Neural cell (in vitro differentiated cells): ENCODE results near the gene PML. TPM values are rescaled to one million over a fixed set of nuclear protein-coding genes. Genes with fewer than 3 reads are reported as not detected.

Source experiments
- H2AFZ ChIP-seq: fragments of 200-600, 300-800 bp; sonication (generic), shearing (Covaris generic); 2 replicates; pipeline ENCODE4 v1.6.0; 2014; ENCODE audit warnings: low read depth, mild to moderate bottlenecking, antibody characterized with exemption, low read length, moderate library complexity
- H3F3A ChIP-seq: fragments of 200-600 bp; shearing (Covaris generic); 2 replicates; pipeline ENCODE4 v1.6.1; 2016; ENCODE audit warnings: mild to moderate bottlenecking, moderate library complexity, mixed read lengths, antibody characterized with exemption, low read length; ENCODE audit not compliant: insufficient read depth, poor library complexity, severe bottlenecking
- H3K27ac ChIP-seq: fragments of 200-600, 300-800 bp; sonication (generic), shearing (Covaris generic); 2 replicates; pipeline ENCODE4 v1.5.1; 2014; ENCODE audit warnings: mild to moderate bottlenecking, low read length, moderate library complexity
- H3K27me3 ChIP-seq: fragments of 300-800, 200-600 bp; sonication (generic), shearing (Covaris generic); 2 replicates; pipeline ENCODE4 v1.6.0; 2014; ENCODE audit warnings: mild to moderate bottlenecking, low read depth, low read length, moderate library complexity; ENCODE audit not compliant: insufficient read depth
- H3K36me3 ChIP-seq: fragments of 300-800, 200-600 bp; sonication (generic), shearing (Covaris generic); 2 replicates; pipeline ENCODE4 v1.5.1; 2014; ENCODE audit warnings: mild to moderate bottlenecking, antibody characterized with exemption, low read length, moderate library complexity; ENCODE audit not compliant: insufficient read depth
- H3K4me2 ChIP-seq: fragments of 300-800, 200-600 bp; sonication (generic), shearing (Covaris generic); 2 replicates; pipeline ENCODE4 v1.6.0; 2014; ENCODE audit warnings: mild to moderate bottlenecking, low read length
- H3K4me3 ChIP-seq: fragments of 300-800, 200-600 bp; sonication (generic), shearing (Covaris generic); 2 replicates; pipeline ENCODE4 v1.5.1; 2014; ENCODE audit warnings: mild to moderate bottlenecking, low read length, moderate library complexity
- H3K79me2 ChIP-seq: fragments of 200-600 bp; shearing (Covaris generic); replicated peaks from 2 replicates; pipeline ENCODE4 v1.6.0; 2014; ENCODE audit warnings: mild to moderate bottlenecking, low read length, moderate library complexity; ENCODE audit not compliant: insufficient read depth
- H3K9ac ChIP-seq: fragments of 300-800, 200-600 bp; sonication (generic), shearing (Covaris generic); 2 replicates; pipeline ENCODE4 v1.6.1; 2016; ENCODE audit warnings: mild to moderate bottlenecking, low read length, mixed read lengths
- H3K9me2 ChIP-seq: fragments of 200-600 bp; shearing (Covaris generic); 2 replicates; pipeline ENCODE4 v1.6.1; 2016; ENCODE audit warnings: mild to moderate bottlenecking, low read length, mixed read lengths; ENCODE audit not compliant: insufficient read depth
- H3K9me3 ChIP-seq: fragments of 200-600, 300-800 bp; sonication (generic), shearing (Covaris generic); 2 replicates; pipeline ENCODE4 v1.6.1; 2016; ENCODE audit warnings: mild to moderate bottlenecking, mixed run types, low read length, moderate library complexity, mixed read lengths
- H4K20me1 ChIP-seq: fragments of 200-600 bp; shearing (Covaris generic); 2 replicates; pipeline ENCODE4 v1.6.1; 2016; ENCODE audit warnings: mild to moderate bottlenecking, mixed run types; ENCODE audit not compliant: insufficient read depth
- CTCF ChIP-seq: fragments of 450-650 bp; IDR thresholded peaks from 2 replicates; pipeline ENCODE4 v1.5.1; 2014; ENCODE audit warnings: antibody characterized with exemption, mild to moderate bottlenecking, moderate library complexity; ENCODE audit not compliant: poor library complexity, severe bottlenecking
- EP300 ChIP-seq: fragments of 450-650 bp; conservative IDR thresholded peaks from 2 replicates; pipeline ENCODE4 v1.6.1; 2014; ENCODE audit warnings: antibody characterized with exemption, mild to moderate bottlenecking, moderate library complexity; ENCODE audit not compliant: poor library complexity, severe bottlenecking
- EZH2 ChIP-seq: fragments of 200-600, 300-800 bp; shearing (Covaris generic), sonication (generic); IDR thresholded peaks from 2 replicates; pipeline ENCODE4 v1.6.1; 2014; ENCODE audit warnings: antibody characterized with exemption, low read length, borderline replicate concordance, mild to moderate bottlenecking; ENCODE audit not compliant: insufficient read depth, poor library complexity, severe bottlenecking
- MXI1 ChIP-seq: fragments of 450-650 bp; conservative IDR thresholded peaks from 2 replicates; pipeline ENCODE4 v1.6.1; 2014; ENCODE audit warnings: antibody characterized with exemption, mild to moderate bottlenecking; ENCODE audit not compliant: poor library complexity, severe bottlenecking
- POLR2AphosphoS5 ChIP-seq: IDR thresholded peaks from 2 replicates; pipeline ENCODE4 v1.6.1; 2012
- RAD21 ChIP-seq: fragments of 450-650 bp; conservative IDR thresholded peaks from 2 replicates; pipeline ENCODE4 v1.6.1; 2014; ENCODE audit warnings: antibody characterized with exemption, mild to moderate bottlenecking, moderate library complexity
- REST ChIP-seq: IDR thresholded peaks from 2 replicates; pipeline ENCODE4 v1.6.1; 2012; ENCODE audit warnings: borderline replicate concordance
- SMC3 ChIP-seq: fragments of 450-650 bp; conservative IDR thresholded peaks from 2 replicates; pipeline ENCODE4 v1.6.1; 2014; ENCODE audit warnings: antibody characterized with exemption, mild to moderate bottlenecking, moderate library complexity; ENCODE audit not compliant: poor library complexity
- TAF1 ChIP-seq: IDR thresholded peaks from 2 replicates; pipeline ENCODE4 v1.6.1; 2012; ENCODE audit warnings: low read depth
- polyA plus RNA-seq: library from polyadenylated mRNA; depleted of rRNA; stranded (reverse); fragments of >200 nt; gene quantifications from 2 replicates; pipeline ENCODE4 v1.2.3, GENCODE V29; 2014

PML gene
- polyA plus RNA-seq, 1 donor from 2014 or later, result 4.7 TPM

- H3K27me3 ChIP-seq, result no peaks in the 10 kb centered on the region
- H3K4me2 ChIP-seq, result no peak overlapping the region
- no peak overlapping the region for H3K27ac ChIP-seq
- H3K79me2 ChIP-seq, result no peaks in the 10 kb centered on the region
- H3K9ac ChIP-seq, result no peak overlapping the region
- no peaks in the 10 kb centered on the region for H3K36me3 ChIP-seq
- no peaks in the 10 kb centered on the region for H3F3A ChIP-seq
- H3K9me2 ChIP-seq, result no peaks in the 10 kb centered on the region
- no peak for TF ChIP-seq MXI1
- H3K9me3 ChIP-seq, result no peaks in the 10 kb centered on the region
- no peaks in the 10 kb centered on the region for H4K20me1 ChIP-seq
- H2AFZ ChIP-seq, result no peak overlapping the region
- H3K4me3 ChIP-seq, result no peak overlapping the region
Measured at GRCh38 chr15:73957276-73957675, 37.2 kb upstream of the PML start.

- TF ChIP-seq POLR2AphosphoS5, result no peak
- TF ChIP-seq CTCF, result no peak
- no peak for TF ChIP-seq RAD21
- TF ChIP-seq EP300, result no peak
- TF ChIP-seq REST, result no peak
- no peak for TF ChIP-seq EZH2
- TF ChIP-seq SMC3, result no peak
- no peak for TF ChIP-seq MXI1
- no peak for TF ChIP-seq TAF1
- Histone ChIP-seq H3K4me2 (no peak overlapping the region), H2AFZ (no peak overlapping the region), H3K9me2 (no peaks in the 10 kb centered on the region), H3K27ac (no peak overlapping the region), H3K36me3 (no peaks in the 10 kb centered on the region), H3K27me3 (no peaks in the 10 kb centered on the region), H3F3A (no peaks in the 10 kb centered on the region), H3K4me3 (no peak overlapping the region), H4K20me1 (no peaks in the 10 kb centered on the region), H3K9ac (no peak overlapping the region), H3K9me3 (no peaks in the 10 kb centered on the region), H3K79me2 (no peaks in the 10 kb centered on the region)
Measured at GRCh38 chr15:73957785-73958184, 36.7 kb upstream of the PML start.

- Histone ChIP-seq H3K9me2 (no peaks in the 10 kb centered on the region), H3K79me2 (no peaks in the 10 kb centered on the region), H3K9ac (no peak overlapping the region), H3K9me3 (no peaks in the 10 kb centered on the region), H3K36me3 (no peaks in the 10 kb centered on the region), H3K27me3 (no peaks in the 10 kb centered on the region), H4K20me1 (no peaks in the 10 kb centered on the region), H3F3A (no peaks in the 10 kb centered on the region), H3K4me3 (no peak overlapping the region), H3K4me2 (no peak overlapping the region), H3K27ac (no peak overlapping the region), H2AFZ (no peak overlapping the region)
- TF ChIP-seq SMC3 (no peak), MXI1 (no peak), EZH2 (no peak), RAD21 (no peak), TAF1 (no peak), POLR2AphosphoS5 (no peak), CTCF (no peak), EP300 (no peak), REST (no peak)
Measured at GRCh38 chr15:73959012-73959581, 35.4 kb upstream of the PML start.
